Stimulated activated CD4-positive, alpha-beta T cell treated with anti-CD3 and anti-CD28 coated beads, TNF-alpha, amount 100 ng/mL, for 1 hour (primary cell): ENCODE data around the gene TBC1D19.

ENCODE experiments used
- DNase-seq, 3 donors: peaks; one replicate each; pipeline ENCODE4 v3.0.0-alpha.2; 2020; ENCODE audit warnings: low read depth in 3 of 3, low spot score in 1 of 3

TBC1D19 gene

DNA sequence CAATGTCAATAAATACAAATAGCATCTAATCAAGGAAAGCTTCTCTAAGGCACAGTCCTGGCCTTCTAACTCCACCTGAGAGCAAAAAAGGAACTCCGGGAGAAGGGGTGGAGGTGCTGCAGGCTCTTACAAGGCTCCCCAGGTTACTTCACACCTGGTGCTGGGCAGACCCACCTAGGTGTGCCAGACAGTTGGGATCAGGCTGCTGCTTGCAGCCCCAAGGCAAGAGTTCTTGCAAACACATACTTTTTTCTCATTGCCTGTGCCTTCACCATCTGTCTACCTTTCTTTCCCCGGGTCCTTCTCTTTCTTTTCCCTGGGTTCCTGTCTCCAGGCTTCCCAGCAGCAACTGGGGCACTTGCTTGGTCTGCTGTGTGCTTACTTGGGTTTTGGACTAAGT, 195.3 kb downstream of the TBC1D19 start:
- no peak for DNase-seq

- DNase-seq, result no peak
Measured at GRCh38 chr4:26779674-26780073, 195.8 kb downstream of the TBC1D19 start.

GRCh38 chr4:26780539-26780938, 196.7 kb downstream of the TBC1D19 start:
- no peak for DNase-seq

- no peak for DNase-seq
Measured at GRCh38 chr4:26782168-26782829, 198.4 kb downstream of the TBC1D19 start.

DNA sequence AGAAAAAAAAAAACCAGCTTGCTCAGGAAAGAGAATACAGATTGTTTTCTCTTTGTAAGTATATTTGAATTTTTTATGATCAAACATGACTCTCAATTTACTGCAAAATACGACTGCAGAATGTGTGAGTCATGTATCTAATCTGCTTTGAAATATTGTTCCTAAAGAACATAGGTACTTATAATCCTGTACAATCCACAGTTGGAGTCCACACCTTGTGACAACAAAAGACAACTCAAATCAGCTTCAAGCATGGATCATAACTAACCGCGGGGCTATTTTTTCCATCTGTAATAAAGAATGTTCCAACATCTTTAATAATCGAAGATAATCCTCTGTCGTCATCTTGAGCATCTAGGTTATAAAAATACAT, 198.9 kb downstream of the TBC1D19 start:
- no peak for DNase-seq

DNA sequence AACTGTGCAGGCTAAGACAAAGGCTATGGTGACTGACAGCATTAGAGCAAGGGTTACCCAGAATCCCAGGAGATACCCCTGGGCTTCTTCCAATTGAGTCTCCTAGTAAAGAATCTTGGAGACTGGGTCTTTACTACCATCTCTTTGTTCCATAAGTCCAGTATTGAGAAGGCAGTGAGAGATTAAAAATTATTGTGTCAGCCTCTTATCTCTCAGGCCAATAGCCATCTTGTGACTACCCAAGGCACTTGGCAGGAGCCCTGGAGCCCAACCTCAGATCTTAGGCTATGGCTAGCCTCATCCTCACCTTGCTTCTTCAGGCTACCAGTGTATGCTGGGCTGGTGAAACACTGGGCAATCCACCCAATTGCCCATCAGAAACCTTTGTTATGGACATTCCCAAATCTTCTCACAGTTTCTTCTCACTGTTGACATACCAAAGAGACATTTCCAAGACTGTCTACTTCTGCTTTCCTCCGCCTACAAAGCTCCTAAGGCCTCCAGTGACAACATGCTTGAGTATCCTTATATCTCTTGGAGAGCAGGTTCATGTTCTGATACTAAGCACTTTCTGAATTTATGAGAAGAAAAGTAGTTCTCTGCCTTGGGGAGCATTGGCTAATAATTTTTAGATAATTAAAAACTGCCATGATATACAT, 200.5 kb downstream of the TBC1D19 start:
- no peak for DNase-seq

GRCh38 chr4:26785312-26785711, 201.4 kb downstream of the TBC1D19 start:
- DNase-seq, result no peak

DNA sequence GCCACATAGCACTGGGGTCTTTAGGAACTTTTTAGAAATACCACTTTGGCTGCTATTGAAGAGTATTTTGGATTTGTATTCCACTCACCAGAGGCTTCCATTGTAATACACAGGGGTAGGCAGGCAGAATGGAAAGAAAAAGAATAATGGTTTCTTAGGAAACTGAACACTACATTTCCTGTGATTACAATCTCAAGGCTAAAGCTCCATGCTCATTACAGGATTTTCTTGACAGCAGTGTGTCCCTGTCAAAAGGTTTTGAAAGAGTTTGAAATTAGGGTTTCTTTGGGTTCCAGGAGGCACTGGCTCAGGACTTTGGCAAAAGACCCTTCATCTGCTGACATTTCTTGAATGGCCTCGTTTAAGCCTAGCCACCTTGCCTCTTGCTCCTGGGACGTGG, 201.9 kb downstream of the TBC1D19 start:
- no peak for DNase-seq

DNA sequence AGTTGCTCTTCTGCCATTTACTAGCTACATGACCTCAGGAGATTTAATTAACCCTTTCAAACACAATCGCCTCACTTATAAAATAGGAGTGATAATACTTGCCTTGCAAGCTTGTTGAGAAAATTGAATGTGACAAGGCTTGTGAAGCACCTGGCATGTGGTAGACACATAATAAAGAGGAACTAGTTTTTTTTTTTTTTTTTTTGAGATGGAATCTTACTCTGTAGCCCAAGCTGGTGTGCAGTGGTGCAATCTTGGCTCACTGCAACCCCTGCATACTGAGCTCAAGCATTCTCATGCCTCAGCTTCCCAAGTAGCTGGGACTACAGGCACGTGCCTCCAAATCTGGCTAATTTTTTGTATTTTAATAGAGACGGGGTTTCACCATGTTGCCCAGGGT, 203.0 kb downstream of the TBC1D19 start:
- DNase-seq, result no peak

- DNase-seq, result no peak
Measured at GRCh38 chr4:26787461-26788340, 203.8 kb downstream of the TBC1D19 start.

GRCh38 chr4:26788341-26788733, 204.5 kb downstream of the TBC1D19 start:
- DNase-seq, result no peak

- DNase-seq, result no peak
Measured at GRCh38 chr4:26789208-26789607, 205.3 kb downstream of the TBC1D19 start.

GRCh38 chr4:26791346-26791745, 207.5 kb downstream of the TBC1D19 start:
- DNase-seq, result no peak

DNA sequence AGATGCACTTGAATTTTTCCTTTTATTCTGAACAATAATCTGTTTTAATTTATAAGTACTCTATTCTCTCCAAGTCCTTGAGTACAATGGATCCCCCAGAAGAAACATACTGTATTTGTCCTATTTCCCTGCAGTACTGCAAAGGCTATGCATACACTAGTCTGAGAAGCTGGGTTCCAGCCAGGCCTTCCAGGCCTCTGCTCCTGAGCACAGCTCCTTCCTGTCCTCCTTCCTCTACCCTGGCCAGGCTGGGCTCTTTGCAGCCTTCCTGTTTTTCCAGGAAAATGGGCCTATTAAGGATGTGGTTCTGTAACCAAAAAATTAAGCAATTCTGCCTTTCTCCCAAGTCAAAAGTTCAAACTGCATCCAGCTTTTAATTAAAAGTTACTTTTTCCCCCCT, 208.8 kb downstream of the TBC1D19 start:
- no peak for DNase-seq

DNA sequence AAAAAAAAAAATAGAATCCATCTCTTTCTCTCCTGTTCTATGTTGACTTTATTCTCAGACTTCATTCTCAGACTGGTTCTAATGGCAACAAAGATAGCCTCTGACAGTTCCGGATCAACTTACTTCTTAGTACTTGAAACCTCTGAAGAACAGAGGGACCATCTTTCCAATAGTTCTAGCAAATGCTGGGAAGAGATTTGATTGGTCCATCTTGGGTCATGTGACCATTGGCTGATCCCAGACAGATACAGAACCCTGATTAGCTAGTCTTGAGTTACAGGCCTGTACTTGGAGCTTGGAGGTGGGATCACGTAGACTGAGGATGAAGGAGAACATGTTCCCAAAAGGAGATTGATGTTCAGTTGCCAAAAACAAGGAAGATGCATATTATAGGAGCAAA, 209.9 kb downstream of the TBC1D19 start:
- DNase-seq, result no peak

- no peak for DNase-seq
Measured at GRCh38 chr4:26796081-26796480, 212.2 kb downstream of the TBC1D19 start.

DNA sequence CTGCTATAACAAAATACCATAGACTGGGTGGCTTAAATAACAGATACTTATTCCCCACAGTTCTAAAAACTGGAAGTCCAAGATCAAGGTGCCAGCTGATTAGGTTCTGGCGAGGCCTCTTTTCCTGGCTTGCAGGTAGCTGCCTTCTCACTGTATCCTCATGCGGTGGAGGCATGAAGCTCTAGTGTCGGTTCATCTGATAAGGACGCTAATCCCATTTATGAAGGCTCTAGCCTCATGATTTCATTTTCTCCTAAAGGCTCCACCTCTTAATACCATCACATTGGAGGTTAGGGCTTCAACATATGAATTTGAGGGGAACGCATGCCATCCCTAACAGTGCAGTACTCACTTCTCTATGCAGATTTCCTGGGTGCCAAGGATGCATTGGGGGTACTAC, 218.9 kb downstream of the TBC1D19 start:
- DNase-seq, result no peak

- no peak for DNase-seq
Measured at GRCh38 chr4:26803211-26803861, 219.5 kb downstream of the TBC1D19 start.

DNA sequence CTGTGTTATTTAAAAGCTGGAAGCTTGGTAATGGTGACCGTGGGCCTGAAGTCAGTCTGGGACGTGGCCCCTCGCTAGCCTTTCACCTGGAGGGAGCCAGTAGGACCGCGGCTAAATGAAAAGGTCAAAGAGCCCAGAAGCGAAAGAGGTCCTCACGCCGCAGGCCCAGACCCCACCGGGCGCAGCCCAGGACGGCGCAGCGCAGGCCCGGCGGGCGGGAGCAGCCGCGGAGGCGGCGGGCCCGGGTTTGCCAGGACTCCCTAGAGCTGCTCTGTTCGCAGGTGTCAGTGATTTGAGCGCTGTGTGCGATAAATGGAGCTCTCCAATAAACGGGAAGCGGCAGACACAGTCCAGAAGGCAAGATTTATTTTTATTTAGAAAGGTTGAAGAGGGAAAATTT, 220.6 kb downstream of the TBC1D19 start:
- no peak for DNase-seq

GRCh38 chr4:26804925-26805324, 221.0 kb downstream of the TBC1D19 start:
- DNase-seq, result no peak
